Brain microvascular endothelial cell (primary cell): Measurements from ENCODE around the gene MTFR2.

Source experiments
- DNase-seq: peaks from one replicate; pipeline ENCODE4 v3.0.0-alpha.2; 2020
- H3K27ac ChIP-seq: fragments of 250-450 bp; sonication (Bioruptor Pico); 2 replicates; pipeline ENCODE4 v1.5.1; 2020; ENCODE audit warnings: mild to moderate bottlenecking, moderate library complexity
- H3K27me3 ChIP-seq: fragments of 250-450 bp; sonication (Bioruptor Pico); replicated peaks from 2 replicates; pipeline ENCODE4 v1.5.1; 2020; ENCODE audit warnings: mild to moderate bottlenecking
- H3K36me3 ChIP-seq: fragments of 250-450 bp; sonication (Bioruptor Pico); replicated peaks from 2 replicates; pipeline ENCODE4 v1.5.1; 2020; ENCODE audit warnings: mild to moderate bottlenecking
- H3K4me3 ChIP-seq: 2 replicates; pipeline ENCODE4 v1.5.1; 2011; ENCODE audit warnings: low read depth, mild to moderate bottlenecking, control low read depth, low read length, moderate library complexity
- CTCF ChIP-seq: IDR thresholded peaks from 2 replicates; pipeline ENCODE4 v1.5.1; 2011; ENCODE audit warnings: low read depth, mild to moderate bottlenecking, moderate library complexity, low read length, control low read depth, inconsistent platforms; ENCODE audit errors: missing control alignments
- in situ Hi-C: cut with HindIII; loops from 2 replicates; pipeline ENCODE4 v1.10.0; 2017; ENCODE audit warnings: low sequenced_read_pairs, low pct_ligation_motif_present

The MTFR2 gene

GRCh38 chr6:136265101-136265500 lies 15.0 kb upstream of the MTFR2 start:
- no peak overlapping the region for H3K4me3 ChIP-seq
- no peaks in the 10 kb centered on the region for H3K27me3 ChIP-seq
- no peak overlapping the region for H3K27ac ChIP-seq
- TF ChIP-seq CTCF: no peak
- no peak for DNase-seq
- in situ Hi-C loops: no loop called here
- peaks cover 52% of the 10 kb centered on the region for H3K36me3 ChIP-seq

GRCh38 chr6:136262940-136263339 lies 12.8 kb upstream of the MTFR2 start:
- in situ Hi-C loops: no loop called here
- TF ChIP-seq CTCF: no peak
- H3K27ac ChIP-seq: no peak overlapping the region
- DNase-seq: no peak
- peaks cover 35% of the 10 kb centered on the region for H3K36me3 ChIP-seq
- no peaks in the 10 kb centered on the region for H3K27me3 ChIP-seq
- H3K4me3 ChIP-seq: no peak overlapping the region

GRCh38 chr6:136254851-136255466 lies 4.8 kb upstream of the MTFR2 start:
- H3K36me3 ChIP-seq: peaks cover 4% of the 10 kb centered on the region

GRCh38 chr6:136253734-136254133 lies 3.6 kb upstream of the MTFR2 start:
- in situ Hi-C loops: no loop called here
- no peak for DNase-seq
- Histone ChIP-seq H3K36me3 (peaks cover 4% of the 10 kb centered on the region), H3K4me3 (no peak overlapping the region), H3K27ac (no peak overlapping the region), H3K27me3 (no peaks in the 10 kb centered on the region)
- no peak for TF ChIP-seq CTCF

More at GRCh38 chr6:136254851-136255466, 4.8 kb upstream of the MTFR2 start:
- TF ChIP-seq CTCF: no peak
- DNase-seq: no peak
- H3K27me3 ChIP-seq: no peaks in the 10 kb centered on the region
- no peak overlapping the region for H3K4me3 ChIP-seq
- no peak overlapping the region for H3K27ac ChIP-seq
- in situ Hi-C loops: no loop called here

GRCh38 chr6:136252441-136252840 lies 2.3 kb upstream of the MTFR2 start:
- no peak for TF ChIP-seq CTCF
- in situ Hi-C loops: no loop called here
- DNase-seq: no peak
- H3K27me3 ChIP-seq: no peaks in the 10 kb centered on the region
- H3K4me3 ChIP-seq: no peak overlapping the region
- no peak overlapping the region for H3K27ac ChIP-seq
- peaks cover 2% of the 10 kb centered on the region for H3K36me3 ChIP-seq

GRCh38 chr6:136251394-136251793 lies 1.3 kb upstream of the MTFR2 start:
- TF ChIP-seq CTCF: no peak
- Histone ChIP-seq H3K27ac (no peak overlapping the region), H3K36me3 (no peaks in the 10 kb centered on the region), H3K4me3 (no peak overlapping the region), H3K27me3 (no peaks in the 10 kb centered on the region)
- in situ Hi-C loops: no loop called here
- no peak for DNase-seq
